ENCODE data around the gene CLTC. TPM values are rescaled to one million over a fixed set of nuclear protein-coding genes. Genes with fewer than 3 reads are reported as not detected.

CLTC gene
- total RNA-seq, 2 experiments from 2014 or later, result 123 to 227 TPM

GRCh38 chr17:59734226-59734625 is 114.5 kb downstream of the CLTC start:
- Histone ChIP-seq H3K4me2 (ENCODE audit: low read length) (no peak overlapping the region), H3K79me2 (ENCODE audit: insufficient read depth, low read depth, low read length) (no peaks in the 10 kb centered on the region), H3K27ac (ENCODE audit: low read depth, low read length, poor library complexity, severe bottlenecking) (no peak overlapping the region), H3K9me3 (ENCODE audit: low read length) (no peaks in the 10 kb centered on the region), H3K36me3 (ENCODE audit: insufficient read depth, low read length) (peaks cover 18% of the 10 kb centered on the region), H3K4me1 (ENCODE audit: insufficient read depth, low read length, poor library complexity, severe bottlenecking) (no peaks in the 10 kb centered on the region), H3K9me2 (ENCODE audit: insufficient read depth, low read length) (no peaks in the 10 kb centered on the region), H2AFZ (ENCODE audit: low read length) (no peak overlapping the region), H3K4me3 (ENCODE audit: low read depth, low read length, poor library complexity, severe bottlenecking) (no peak overlapping the region), H4K20me1 (ENCODE audit: insufficient read depth, low read length) (no peaks in the 10 kb centered on the region)
- intact Hi-C loops (cut with micrococcal nuclease; ENCODE audit: unreplicated experiment), result no loop called here
- ChIA-PET POLR2A (interaction anchor here (0.6 to 0.9 kb wide), 2 partner anchors 26 to 159 kb away, joined by 3 to 4 read pairs; partner anchors contain the start of genes RPS6KB1, TUBD1 and VMP1), CTCF (ENCODE audit: unreplicated experiment) (no interaction called here)
- no peak for DNase-seq (ENCODE audit: low spot score)
- TF ChIP-seq EZH2phosphoT487 (IDR thresholded peaks at IDR 0.05; ENCODE audit: borderline replicate concordance, low read depth, low read length) (no peak), CTCF (conservative IDR thresholded peaks at IDR 0.05; ENCODE audit: low read length) (no peak)
- no TSS peak for BruUV-seq (replicated peaks)

DNA sequence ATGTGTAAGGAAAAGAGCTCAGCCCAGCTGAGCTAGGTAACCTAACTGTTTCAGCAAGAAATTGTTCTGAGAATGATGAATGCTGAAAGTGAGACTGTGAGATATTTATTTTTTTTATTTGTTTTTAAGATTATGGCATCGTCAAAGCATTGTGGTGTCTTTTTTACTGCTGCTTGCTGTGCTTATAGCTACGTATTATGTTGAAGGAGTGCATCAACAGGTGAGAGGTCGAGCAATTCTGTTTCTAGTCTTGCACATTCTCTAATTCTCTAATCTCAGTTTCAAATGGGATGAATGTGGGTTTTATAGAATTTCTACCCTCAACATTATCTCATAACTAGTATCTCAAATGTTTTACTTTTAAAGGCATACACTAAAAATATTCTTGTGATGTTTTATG is 117.6 kb downstream of the CLTC start:
- H3K4me2 ChIP-seq (ENCODE audit: low read length), result no peak overlapping the region
- BruUV-seq (replicated peaks), result no TSS peak
- no peaks in the 10 kb centered on the region for H3K9me2 ChIP-seq (ENCODE audit: insufficient read depth, low read length)
- peaks cover 20% of the 10 kb centered on the region for H3K36me3 ChIP-seq (ENCODE audit: insufficient read depth, low read length)
- H2AFZ ChIP-seq (ENCODE audit: low read length), result no peak overlapping the region
- no peak overlapping the region for H3K4me3 ChIP-seq (ENCODE audit: low read depth, low read length, poor library complexity, severe bottlenecking)
- H3K4me1 ChIP-seq (ENCODE audit: insufficient read depth, low read length, poor library complexity, severe bottlenecking), result no peaks in the 10 kb centered on the region
- no peak for DNase-seq (ENCODE audit: low spot score)
- H3K79me2 ChIP-seq (ENCODE audit: insufficient read depth, low read depth, low read length), result no peaks in the 10 kb centered on the region
- ChIA-PET POLR2A (interaction anchor here (1.1 kb wide), 1 partner anchor 341 kb away, joined by 4 read pairs; the partner anchor contains the start of gene HEATR6), CTCF (ENCODE audit: unreplicated experiment) (no interaction called here)
- TF ChIP-seq CTCF (conservative IDR thresholded peaks at IDR 0.05; ENCODE audit: low read length) (no peak), EZH2phosphoT487 (IDR thresholded peaks at IDR 0.05; ENCODE audit: borderline replicate concordance, low read depth, low read length) (no peak)
- no peaks in the 10 kb centered on the region for H4K20me1 ChIP-seq (ENCODE audit: insufficient read depth, low read length)
- H3K27ac ChIP-seq (ENCODE audit: low read depth, low read length, poor library complexity, severe bottlenecking), result no peak overlapping the region
- intact Hi-C loops (cut with micrococcal nuclease; ENCODE audit: unreplicated experiment), result no loop called here
- H3K9me3 ChIP-seq (ENCODE audit: low read length), result no peaks in the 10 kb centered on the region

GRCh38 chr17:59743842-59744241 is 124.1 kb downstream of the CLTC start:
- no peaks in the 10 kb centered on the region for H3K9me3 ChIP-seq (ENCODE audit: low read length)
- H3K79me2 ChIP-seq (ENCODE audit: insufficient read depth, low read depth, low read length), result no peaks in the 10 kb centered on the region
- H3K4me1 ChIP-seq (ENCODE audit: insufficient read depth, low read length, poor library complexity, severe bottlenecking), result no peaks in the 10 kb centered on the region
- TF ChIP-seq CTCF (conservative IDR thresholded peaks at IDR 0.05; ENCODE audit: low read length), result no peak
- TF ChIP-seq EZH2phosphoT487 (IDR thresholded peaks at IDR 0.05; ENCODE audit: borderline replicate concordance, low read depth, low read length), result no peak
- no peak overlapping the region for H3K4me2 ChIP-seq (ENCODE audit: low read length)
- POLR2A ChIA-PET, result interaction anchor here (0.7 kb wide), 1 partner anchor 31 kb away, joined by 7 read pairs; no protein-coding TSS in a partner anchor
- CTCF ChIA-PET (ENCODE audit: unreplicated experiment), result no interaction called here
- H2AFZ ChIP-seq (ENCODE audit: low read length), result no peak overlapping the region
- no peaks in the 10 kb centered on the region for H3K9me2 ChIP-seq (ENCODE audit: insufficient read depth, low read length)
- BruUV-seq (replicated peaks), result no TSS peak
- H4K20me1 ChIP-seq (ENCODE audit: insufficient read depth, low read length), result no peaks in the 10 kb centered on the region
- no peak overlapping the region for H3K4me3 ChIP-seq (ENCODE audit: low read depth, low read length, poor library complexity, severe bottlenecking)
- intact Hi-C loops (cut with micrococcal nuclease; ENCODE audit: unreplicated experiment), result no loop called here
- H3K27ac ChIP-seq (ENCODE audit: low read depth, low read length, poor library complexity, severe bottlenecking), result no peak overlapping the region
- DNase-seq (ENCODE audit: low spot score), result no peak
- H3K36me3 ChIP-seq (ENCODE audit: insufficient read depth, low read length), result peaks cover 20% of the 10 kb centered on the region
